ENCODE results near the gene CRTC3. TPM values are rescaled to one million over a fixed set of nuclear protein-coding genes. Genes with fewer than 3 reads are reported as not detected.

The CRTC3 gene
- total and polyA plus RNA-seq, 4 donors, result 5.1 to 16.8 (median 7.6) TPM

- H3K4me1 ChIP-seq (ENCODE audit: control insufficient read depth in 4 of 4, insufficient read depth in 4 of 4, low read length in 3 of 4), result peaks cover 4 to 19% (median 15%) of the 10 kb centered on the region in 4 donors
- TF ChIP-seq ZBTB33 (IDR thresholded peaks at IDR 0.05) (no peak), EGR1 (IDR thresholded peaks at IDR 0.05; ENCODE audit: low read depth in 2 of 2) (no peak), HNF4A (conservative IDR thresholded peaks at IDR 0.05) (no peak), HNF4G (IDR thresholded peaks at IDR 0.05) (no peak), FOXA1 (IDR thresholded peaks at IDR 0.05) (no peak), FOXA2 (IDR thresholded peaks at IDR 0.05) (no peak), TAF1 (conservative IDR thresholded peaks at IDR 0.05) (no peak), GABPA (IDR thresholded peaks at IDR 0.05 in 1 of 2, conservative IDR thresholded peaks at IDR 0.05 in 1 of 2) (no peak), CTCF (IDR thresholded peaks at IDR 0.05; ENCODE audit: low read depth, low read length, missing input control) (no peak), MAX (IDR thresholded peaks at IDR 0.05) (no peak), SP1 (IDR thresholded peaks at IDR 0.05) (no peak)
- H3K27me3 ChIP-seq (ENCODE audit: control insufficient read depth in 4 of 4, insufficient read depth in 4 of 4, low read length in 3 of 4), result no peaks in the 10 kb centered on the region
- H3K27ac ChIP-seq (ENCODE audit: low read depth in 1 of 2, low read length in 2 of 2), result no peak overlapping the region
- H3K9ac ChIP-seq (ENCODE audit: low read depth in 1 of 2, low read length in 2 of 2), result no peak overlapping the region
- no peak for DNase-seq (ENCODE audit: low spot score)
- H3K36me3 ChIP-seq (ENCODE audit: control insufficient read depth in 4 of 4, insufficient read depth in 3 of 4, low read depth in 1 of 4, low read length in 3 of 4), result peaks cover 0 to 3% (median 1%) of the 10 kb centered on the region in 4 donors
- no peaks in the 10 kb centered on the region for H3K9me3 ChIP-seq (ENCODE audit: control insufficient read depth in 4 of 4, low read length in 3 of 4)
- H3K4me3 ChIP-seq (ENCODE audit: low read depth in 1 of 3, low read length in 3 of 3), result no peak overlapping the region
- 89% methylated on average over 6 of the region's 6 CpGs for WGBS
Measured at GRCh38 chr15:90599644-90600043, 69.9 kb downstream of the CRTC3 start.

GRCh38 chr15:90600954-90601353, 71.2 kb downstream of the CRTC3 start:
- TF ChIP-seq EGR1 (IDR thresholded peaks at IDR 0.05; ENCODE audit: low read depth in 2 of 2) (no peak), CTCF (IDR thresholded peaks at IDR 0.05; ENCODE audit: low read depth, low read length, missing input control) (no peak), NR2F2 (IDR thresholded peaks at IDR 0.05) (no peak), ATF3 (IDR thresholded peaks at IDR 0.05) (no peak), ZBTB33 (IDR thresholded peaks at IDR 0.05) (no peak), RAD21 (IDR thresholded peaks at IDR 0.05) (no peak), GABPA (IDR thresholded peaks at IDR 0.05 in 1 of 2, conservative IDR thresholded peaks at IDR 0.05 in 1 of 2) (no peak), YY1 (IDR thresholded peaks at IDR 0.05) (no peak), TAF1 (conservative IDR thresholded peaks at IDR 0.05) (no peak), MAX (IDR thresholded peaks at IDR 0.05) (no peak), FOXA2 (IDR thresholded peaks at IDR 0.05) (no peak), JUND (IDR thresholded peaks at IDR 0.05) (no peak), RXRA (IDR thresholded peaks at IDR 0.05) (no peak)
- WGBS, result 97% methylated on average over 7 of the region's 7 CpGs

More at GRCh38 chr15:90600954-90601353, 71.2 kb downstream of the CRTC3 start:
- Histone ChIP-seq H3K4me3 (ENCODE audit: low read depth in 1 of 3, low read length in 3 of 3) (no peak overlapping the region), H3K9me3 (ENCODE audit: control insufficient read depth in 4 of 4, low read length in 3 of 4) (no peaks in the 10 kb centered on the region), H3K27me3 (ENCODE audit: control insufficient read depth in 4 of 4, insufficient read depth in 4 of 4, low read length in 3 of 4) (no peaks in the 10 kb centered on the region), H3K4me1 (ENCODE audit: control insufficient read depth in 4 of 4, insufficient read depth in 4 of 4, low read length in 3 of 4) (peaks cover 0 to 9% (median 8%) of the 10 kb centered on the region in 4 donors), H3K36me3 (ENCODE audit: control insufficient read depth in 4 of 4, insufficient read depth in 3 of 4, low read depth in 1 of 4, low read length in 3 of 4) (peaks cover 0 to 3% (median 1%) of the 10 kb centered on the region in 4 donors), H3K27ac (ENCODE audit: low read depth in 1 of 2, low read length in 2 of 2) (no peak overlapping the region), H3K9ac (ENCODE audit: low read depth in 1 of 2, low read length in 2 of 2) (no peak overlapping the region)
- no peak for DNase-seq (ENCODE audit: low spot score)
